GM12875 (cell line): Measurements from ENCODE around the gene GRIK4.

Experiments used
- H3K4me3 ChIP-seq: one replicate; pipeline ENCODE4 v1.5.1; 2011; ENCODE audit warnings: low read depth, low read length, control low read depth
- CTCF ChIP-seq: IDR thresholded peaks from 2 replicates; pipeline ENCODE4 v1.5.1; 2011; ENCODE audit warnings: low read depth, mild to moderate bottlenecking, control low read depth, inconsistent platforms, low read length, moderate library complexity, borderline replicate concordance; ENCODE audit not compliant: insufficient read depth

Gene GRIK4

GRCh38 chr11:120547811-120548681, 36.5 kb downstream of the GRIK4 start:
- TF ChIP-seq CTCF: no peak
- H3K4me3 ChIP-seq: no peak overlapping the region

DNA sequence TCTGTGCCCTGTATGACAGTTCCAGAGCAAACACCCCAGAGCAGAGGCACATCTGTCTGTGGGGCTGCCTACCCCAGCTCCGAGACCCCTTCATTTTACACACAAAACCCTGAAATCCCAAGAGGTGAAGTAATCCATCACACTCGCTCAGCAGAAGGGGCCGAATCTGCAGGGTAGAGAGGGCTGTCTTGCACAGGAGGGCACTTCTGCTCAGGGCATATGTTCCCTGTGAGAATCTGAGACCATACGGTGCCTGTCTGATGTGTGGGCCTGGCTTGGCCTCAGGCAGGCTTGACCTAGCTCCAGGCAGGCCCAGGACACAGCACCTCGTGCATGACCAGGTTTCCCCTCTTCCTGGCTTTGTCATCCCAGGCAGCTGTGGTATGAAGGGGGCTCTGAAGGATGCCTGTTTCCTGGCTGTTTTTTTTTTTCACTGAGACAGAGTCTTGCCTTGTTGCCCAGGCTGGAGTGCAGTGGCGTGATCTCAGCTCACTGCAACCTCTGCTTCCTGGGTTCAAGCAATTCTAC, 37.2 kb downstream of the GRIK4 start:
- TF ChIP-seq CTCF: no peak
- H3K4me3 ChIP-seq: no peak overlapping the region

DNA sequence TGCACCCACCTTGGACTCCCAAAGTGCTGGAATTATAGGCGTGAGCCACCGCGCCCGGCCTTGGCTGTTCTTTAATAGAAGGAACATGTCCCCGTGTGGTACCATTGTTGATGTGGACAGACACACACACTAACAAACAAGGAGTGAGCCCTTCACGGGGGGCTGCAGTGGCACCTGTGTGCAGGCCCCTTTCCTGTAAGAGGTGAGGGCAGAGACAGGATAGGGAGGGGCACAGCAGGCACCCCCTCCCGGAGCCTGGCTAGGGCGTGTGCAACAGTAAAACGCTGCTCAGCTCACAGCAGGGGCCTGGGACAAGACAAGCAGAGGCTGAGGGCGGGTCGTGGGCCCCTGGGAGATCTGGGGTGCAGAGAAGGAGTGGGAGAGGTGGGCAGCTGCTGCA, 37.8 kb downstream of the GRIK4 start:
- no peak for TF ChIP-seq CTCF

DNA sequence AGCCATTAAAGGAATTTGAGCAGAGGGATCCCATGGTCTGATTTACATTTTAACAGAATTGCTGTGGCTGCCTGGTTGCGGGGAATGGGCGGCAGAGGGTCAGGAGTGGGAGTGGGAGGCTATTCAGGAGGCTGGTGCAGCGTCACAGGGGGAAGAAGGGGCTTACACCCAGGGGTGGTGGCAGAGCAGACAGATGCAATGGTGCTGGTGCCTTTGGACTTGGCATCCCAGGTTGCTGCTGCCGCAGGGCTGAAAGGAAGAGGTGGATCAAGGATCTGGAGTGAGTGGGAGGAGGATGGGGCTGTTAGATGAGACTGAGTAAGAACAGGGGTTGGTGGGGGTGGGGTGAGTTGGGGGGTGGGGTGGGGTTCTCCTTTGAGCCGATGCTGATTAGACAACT, 38.5 kb downstream of the GRIK4 start:
- no peak for TF ChIP-seq CTCF
- H3K4me3 ChIP-seq: no peak overlapping the region

More for the DNA sequence above, 37.8 kb downstream of the GRIK4 start:
- no peak overlapping the region for H3K4me3 ChIP-seq

GRCh38 chr11:120551191-120551590, 39.6 kb downstream of the GRIK4 start:
- TF ChIP-seq CTCF: no peak
- H3K4me3 ChIP-seq: no peak overlapping the region

DNA sequence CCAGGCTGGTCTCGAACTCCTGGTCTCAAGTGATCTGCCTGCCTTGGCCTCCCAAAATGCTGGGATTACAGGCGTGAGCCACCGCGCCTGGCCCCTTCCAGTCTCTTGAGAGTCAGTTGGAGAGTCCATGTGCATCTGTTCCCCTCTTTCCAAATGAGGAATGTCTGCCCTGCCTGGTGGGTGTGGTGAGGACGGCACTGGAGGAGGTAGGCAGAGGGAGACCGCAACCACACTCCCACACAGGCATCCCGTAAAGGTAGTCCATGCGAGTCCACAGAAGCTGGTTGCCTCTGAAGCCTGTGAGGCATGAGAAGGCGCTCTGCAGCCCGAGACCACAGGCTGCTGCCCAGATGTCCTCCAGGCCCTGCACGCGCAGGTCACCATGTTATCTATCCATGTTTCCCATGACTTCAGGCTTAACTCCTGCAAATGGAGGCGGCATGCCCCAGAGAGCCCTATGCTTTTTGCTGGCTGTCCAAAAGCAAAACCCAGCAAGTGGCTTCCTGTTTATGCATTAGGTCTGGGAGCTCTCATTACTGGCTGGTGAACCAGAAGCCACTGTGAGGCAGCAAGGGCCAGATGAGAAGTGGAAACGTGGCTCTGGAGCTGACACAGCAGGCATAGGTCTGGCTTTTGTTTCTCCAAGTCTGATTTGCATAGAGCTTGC, 43.4 kb downstream of the GRIK4 start:
- no peak overlapping the region for H3K4me3 ChIP-seq
- no peak for TF ChIP-seq CTCF
